ENCODE data around the gene FAM240A. TPM values are rescaled to one million over a fixed set of nuclear protein-coding genes. Genes with fewer than 3 reads are reported as not detected.
A peak's percentile ranks its signal among the peaks of the same experiment; 100 is the strongest.

The FAM240A gene
- total and polyA plus RNA-seq, 9 donors = 0.17 TPM; not detected in 8

DNA sequence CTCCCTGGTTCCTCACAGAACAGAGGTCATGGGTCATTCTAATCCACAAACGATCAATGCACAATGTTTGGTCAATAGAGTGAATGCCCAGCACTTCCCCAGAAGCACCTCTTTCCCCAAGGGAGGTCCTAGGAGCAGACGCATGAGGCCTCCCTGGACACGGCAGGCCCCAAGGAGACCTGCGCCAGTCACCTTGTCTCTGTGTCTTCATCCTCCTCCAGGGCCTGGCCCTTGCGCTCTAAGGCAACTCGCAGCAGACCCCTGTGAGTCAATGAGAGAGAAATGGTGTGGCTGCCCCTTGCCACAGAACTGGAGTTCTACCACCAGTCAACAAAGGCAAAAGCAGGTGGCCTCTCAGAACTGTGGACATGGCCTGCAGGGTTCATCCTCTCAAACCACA lies 63.1 kb downstream of the FAM240A start:
- no peak overlapping the region for H3K4me3 ChIP-seq
- H3K27ac ChIP-seq = no peak overlapping the region
- WGBS, 3 donors = 86 to 96% (median 90%) methylated on average over 6 of the region's 6 CpGs
- no peaks in the 10 kb centered on the region for H3K9me3 ChIP-seq
- no peaks in the 10 kb centered on the region for H3K27me3 ChIP-seq
- H3K36me3 ChIP-seq = no peaks in the 10 kb centered on the region
- DNase-seq = peak in 1 of 5 donors; percentile 9
- TF ChIP-seq, protein P1, sequence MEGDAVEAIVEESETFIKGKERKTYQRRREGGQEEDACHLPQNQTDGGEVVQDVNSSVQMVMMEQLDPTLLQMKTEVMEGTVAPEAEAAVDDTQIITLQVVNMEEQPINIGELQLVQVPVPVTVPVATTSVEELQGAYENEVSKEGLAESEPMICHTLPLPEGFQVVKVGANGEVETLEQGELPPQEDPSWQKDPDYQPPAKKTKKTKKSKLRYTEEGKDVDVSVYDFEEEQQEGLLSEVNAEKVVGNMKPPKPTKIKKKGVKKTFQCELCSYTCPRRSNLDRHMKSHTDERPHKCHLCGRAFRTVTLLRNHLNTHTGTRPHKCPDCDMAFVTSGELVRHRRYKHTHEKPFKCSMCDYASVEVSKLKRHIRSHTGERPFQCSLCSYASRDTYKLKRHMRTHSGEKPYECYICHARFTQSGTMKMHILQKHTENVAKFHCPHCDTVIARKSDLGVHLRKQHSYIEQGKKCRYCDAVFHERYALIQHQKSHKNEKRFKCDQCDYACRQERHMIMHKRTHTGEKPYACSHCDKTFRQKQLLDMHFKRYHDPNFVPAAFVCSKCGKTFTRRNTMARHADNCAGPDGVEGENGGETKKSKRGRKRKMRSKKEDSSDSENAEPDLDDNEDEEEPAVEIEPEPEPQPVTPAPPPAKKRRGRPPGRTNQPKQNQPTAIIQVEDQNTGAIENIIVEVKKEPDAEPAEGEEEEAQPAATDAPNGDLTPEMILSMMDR (IDR thresholded peaks at IDR 0.05) = no peak
- TF ChIP-seq EP300 (IDR thresholded peaks at IDR 0.05) = no peak
- no peaks in the 10 kb centered on the region for H3K4me1 ChIP-seq (ENCODE audit: insufficient read depth)
- intact Hi-C loops (cut with DNase I) = no loop called here

Small RNAs within 50 kb of the gene (small RNA-seq; reads per million reads assigned to genes)
- gene RF00591 = not detected

Other genes with a start within 250 kb of the FAM240A start
- 1 to 10 TPM in 3 of 7 donors, under 1 TPM in 4; 0.23 to 2.1 (median 0.92) TPM for gene CCR5, start 241.6 kb upstream of the FAM240A start, total RNA-seq
- 1 to 10 TPM in 1 of 2 donors, under 1 TPM in 1; 0.45 to 7.4 TPM for gene CCR5, start 241.6 kb upstream of the FAM240A start, polyA plus RNA-seq
- 1 to 10 TPM in 3 of 7 donors, under 1 TPM in 3, not detected in 1; 0.72 to 4.4 (median 1.0) TPM for gene CCRL2, start 205.3 kb upstream of the FAM240A start, total RNA-seq
- gene CCRL2, start 205.3 kb upstream of the FAM240A start, polyA plus RNA-seq = 1 to 10 TPM; 1.2 to 5.4 TPM
- gene LTF, start 147.6 kb upstream of the FAM240A start, total RNA-seq = 10 to 100 TPM in 1 of 7 donors, 1 to 10 TPM in 4, under 1 TPM in 2; 0.56 to 23.7 (median 1.2) TPM
- gene LTF, start 147.6 kb upstream of the FAM240A start, polyA plus RNA-seq = 1 to 10 TPM in 1 of 2 donors, under 1 TPM in 1; 0.86 to 1.5 TPM
- not detected for gene RTP3, start 114.5 kb upstream of the FAM240A start, total RNA-seq
- not detected for gene RTP3, start 114.5 kb upstream of the FAM240A start, polyA plus RNA-seq
- gene LRRC2, start 46.2 kb upstream of the FAM240A start, total RNA-seq = 1 to 10 TPM; 3.9 to 9.3 (median 6.2) TPM
- gene LRRC2, start 46.2 kb upstream of the FAM240A start, polyA plus RNA-seq = 1 to 10 TPM; 5.8 to 6.9 TPM
- 10 to 100 TPM in 1 of 7 donors, 1 to 10 TPM in 6; 5.7 to 13.2 (median 6.8) TPM for gene ALS2CL, start 81.2 kb downstream of the FAM240A start, total RNA-seq
- gene ALS2CL, start 81.2 kb downstream of the FAM240A start, polyA plus RNA-seq = 1 to 10 TPM; 3.3 to 4.9 TPM
- 1 to 10 TPM in 3 of 7 donors, under 1 TPM in 3, not detected in 1; 0.50 to 2.4 (median 1.0) TPM for gene TMIE, start 88.9 kb downstream of the FAM240A start, total RNA-seq
- gene TMIE, start 88.9 kb downstream of the FAM240A start, polyA plus RNA-seq = 1 to 10 TPM in 1 of 2 donors, under 1 TPM in 1; 0.40 to 1.3 TPM
- under 1 TPM; 0.12 to 0.69 (median 0.35) TPM for gene PRSS50, start 105.3 kb downstream of the FAM240A start, total RNA-seq
- gene PRSS50, start 105.3 kb downstream of the FAM240A start, polyA plus RNA-seq = under 1 TPM in 1 of 2 donors, not detected in 1; 0.23 TPM

Data from ovary (tissue), 9 donors.